ENCODE data around the gene TPK1. TPM values are rescaled to one million over a fixed set of nuclear protein-coding genes. Genes with fewer than 3 reads are reported as not detected.

The TPK1 gene
- total and polyA plus RNA-seq, 2 experiments from 2014 or later, result 5.9 to 7.3 TPM

GRCh38 chr7:144796919-144797318, 38.9 kb downstream of the TPK1 start:
- Histone ChIP-seq H3K9me3 (ENCODE audit: low read depth) (no peaks in the 10 kb centered on the region), H3K27me3 (no peaks in the 10 kb centered on the region), H3K36me3 (no peaks in the 10 kb centered on the region), H3K27ac (no peak overlapping the region), H3K4me1 (ENCODE audit: low read depth) (no peaks in the 10 kb centered on the region), H3K4me3 (no peak overlapping the region)
- DNase-seq (ENCODE audit: low read depth in 1 of 2, low spot score in 1 of 2), result no peak
- no peak for TF ChIP-seq CTCF (IDR thresholded peaks at IDR 0.05; ENCODE audit: low read depth, low read length)

- no peaks in the 10 kb centered on the region for H3K36me3 ChIP-seq
- H3K27ac ChIP-seq, result no peak overlapping the region
- DNase-seq (ENCODE audit: low read depth in 1 of 2, low spot score in 1 of 2), result no peak
- no peaks in the 10 kb centered on the region for H3K27me3 ChIP-seq
- no peak for TF ChIP-seq CTCF (IDR thresholded peaks at IDR 0.05; ENCODE audit: low read depth, low read length)
- no peaks in the 10 kb centered on the region for H3K4me1 ChIP-seq (ENCODE audit: low read depth)
- H3K4me3 ChIP-seq, result no peak overlapping the region
- H3K9me3 ChIP-seq (ENCODE audit: low read depth), result no peaks in the 10 kb centered on the region
These were observed 43.8 kb downstream of the TPK1 start for GRCh38 chr7:144792050-144792449.

GRCh38 chr7:144791488-144791887, 44.4 kb downstream of the TPK1 start:
- no peak for DNase-seq (ENCODE audit: low read depth in 1 of 2, low spot score in 1 of 2)
- Histone ChIP-seq H3K36me3 (no peaks in the 10 kb centered on the region), H3K4me1 (ENCODE audit: low read depth) (no peaks in the 10 kb centered on the region), H3K27me3 (no peaks in the 10 kb centered on the region), H3K4me3 (no peak overlapping the region), H3K9me3 (ENCODE audit: low read depth) (no peaks in the 10 kb centered on the region), H3K27ac (no peak overlapping the region)
- TF ChIP-seq CTCF (IDR thresholded peaks at IDR 0.05; ENCODE audit: low read depth, low read length), result no peak

- H3K4me3 ChIP-seq, result no peak overlapping the region
- no peaks in the 10 kb centered on the region for H3K36me3 ChIP-seq
- H3K27ac ChIP-seq, result no peak overlapping the region
- H3K4me1 ChIP-seq (ENCODE audit: low read depth), result peaks cover 8% of the 10 kb centered on the region
- H3K9me3 ChIP-seq (ENCODE audit: low read depth), result no peaks in the 10 kb centered on the region
- DNase-seq (ENCODE audit: low read depth in 1 of 2, low spot score in 1 of 2), result peak in 1 of 2 donors; percentile 23
- TF ChIP-seq CTCF (IDR thresholded peaks at IDR 0.05; ENCODE audit: low read depth, low read length), result no peak
- H3K27me3 ChIP-seq, result no peaks in the 10 kb centered on the region
These were observed 48.7 kb downstream of the TPK1 start for GRCh38 chr7:144787127-144787526.

- no peak overlapping the region for H3K27ac ChIP-seq
- TF ChIP-seq CTCF (IDR thresholded peaks at IDR 0.05; ENCODE audit: low read depth, low read length), result peak; percentile 22
- no peaks in the 10 kb centered on the region for H3K36me3 ChIP-seq
- no peaks in the 10 kb centered on the region for H3K27me3 ChIP-seq
- no peaks in the 10 kb centered on the region for H3K9me3 ChIP-seq (ENCODE audit: low read depth)
- DNase-seq (ENCODE audit: low read depth in 1 of 2, low spot score in 1 of 2), result peak in 1 of 2 donors; percentile 21
- peaks cover 8% of the 10 kb centered on the region for H3K4me1 ChIP-seq (ENCODE audit: low read depth)
- H3K4me3 ChIP-seq, result no peak overlapping the region
These were observed 49.3 kb downstream of the TPK1 start for GRCh38 chr7:144786522-144786921.

- Histone ChIP-seq H3K4me3 (no peak overlapping the region), H3K9me3 (ENCODE audit: low read depth) (no peaks in the 10 kb centered on the region), H3K27ac (no peak overlapping the region), H3K4me1 (ENCODE audit: low read depth) (peaks cover 8% of the 10 kb centered on the region), H3K36me3 (no peaks in the 10 kb centered on the region), H3K27me3 (no peaks in the 10 kb centered on the region)
- no peak for TF ChIP-seq CTCF (IDR thresholded peaks at IDR 0.05; ENCODE audit: low read depth, low read length)
- no peak for DNase-seq (ENCODE audit: low read depth in 1 of 2, low spot score in 1 of 2)
These were observed 49.8 kb downstream of the TPK1 start for GRCh38 chr7:144786079-144786478.

Measured in cardiac muscle cell (in vitro differentiated cells and primary cell).